ENCODE measurements around the gene TECPR2. TPM values are rescaled to one million over a fixed set of nuclear protein-coding genes. Genes with fewer than 3 reads are reported as not detected.

The TECPR2 gene
- total RNA-seq, 3 donors from 2014 or later: 5.5 to 6.7 (median 5.6) TPM

DNA sequence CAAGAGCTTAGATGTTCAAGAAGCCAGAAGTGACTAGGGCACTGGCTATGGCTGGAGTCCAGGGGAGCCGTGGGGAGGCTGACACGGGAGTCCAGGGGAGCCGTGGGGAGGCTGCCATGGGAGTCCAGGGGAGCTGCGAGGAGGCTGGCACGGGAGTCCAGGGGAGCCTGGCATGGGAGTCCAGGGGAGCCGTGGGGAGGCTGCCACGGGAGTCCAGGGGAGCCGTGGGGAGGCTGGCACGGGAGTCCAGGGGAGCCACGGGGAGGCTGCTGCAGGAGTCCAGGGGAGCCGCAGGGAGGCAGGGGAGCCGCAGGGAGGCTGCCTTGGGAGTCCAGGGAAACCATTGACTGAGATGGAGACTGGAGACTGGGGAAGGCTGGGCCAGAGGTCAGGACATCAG is 54.9 kb downstream of the TECPR2 start:
- ATAC-seq: no peak
- no peak for DNase-seq
- H3K4me1 Mint-ChIP-seq (ENCODE audit: low read depth): no peaks in the 10 kb centered on the region
- no peaks in the 10 kb centered on the region for H3K9me3 Mint-ChIP-seq
- peaks cover 16% of the 10 kb centered on the region for H3K36me3 Mint-ChIP-seq (ENCODE audit: insufficient read depth)
- no peak overlapping the region for H3K4me3 Mint-ChIP-seq
- H3K27me3 Mint-ChIP-seq (ENCODE audit: low read depth): no peaks in the 10 kb centered on the region

DNA sequence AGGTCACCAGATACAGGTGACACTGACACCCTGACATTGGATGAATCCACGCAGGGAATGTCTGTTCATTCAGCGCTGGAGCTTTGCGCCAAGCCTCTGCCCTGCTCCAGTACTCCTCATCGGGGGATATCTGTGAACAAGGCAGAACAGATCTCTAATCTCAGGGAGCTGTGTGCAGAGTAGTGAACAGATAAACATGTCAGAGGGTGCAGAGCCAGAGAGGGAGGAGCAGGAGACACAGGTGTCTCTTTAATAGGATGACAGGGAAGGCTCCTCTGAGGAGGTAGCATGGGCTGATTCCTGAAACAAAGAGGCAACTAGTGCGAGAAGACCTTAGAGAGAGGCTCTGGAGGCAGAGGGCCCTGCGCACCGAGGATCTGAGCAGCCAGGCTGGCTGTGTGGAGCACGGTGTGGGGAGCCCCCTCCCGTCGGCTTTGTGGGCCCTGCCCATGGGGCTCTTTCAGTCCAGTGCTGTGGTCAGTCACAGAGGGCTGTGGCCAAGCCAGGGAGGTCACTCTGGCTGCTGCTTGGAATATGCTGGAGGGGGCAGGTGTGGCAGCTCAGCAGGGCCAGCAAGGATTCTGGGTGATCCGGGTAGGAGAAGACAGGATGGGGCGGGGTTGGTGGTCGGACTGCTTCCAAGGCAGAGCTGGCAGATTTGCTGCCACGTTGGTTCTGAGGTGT is 55.6 kb downstream of the TECPR2 start:
- Mint-ChIP-seq H3K4me3 (no peak overlapping the region), H3K9me3 (no peaks in the 10 kb centered on the region), H3K27me3 (ENCODE audit: low read depth) (no peaks in the 10 kb centered on the region), H3K4me1 (ENCODE audit: low read depth) (no peaks in the 10 kb centered on the region), H3K36me3 (ENCODE audit: insufficient read depth) (peaks cover 16% of the 10 kb centered on the region)
- no peak for ATAC-seq
- DNase-seq: no peak

DNA sequence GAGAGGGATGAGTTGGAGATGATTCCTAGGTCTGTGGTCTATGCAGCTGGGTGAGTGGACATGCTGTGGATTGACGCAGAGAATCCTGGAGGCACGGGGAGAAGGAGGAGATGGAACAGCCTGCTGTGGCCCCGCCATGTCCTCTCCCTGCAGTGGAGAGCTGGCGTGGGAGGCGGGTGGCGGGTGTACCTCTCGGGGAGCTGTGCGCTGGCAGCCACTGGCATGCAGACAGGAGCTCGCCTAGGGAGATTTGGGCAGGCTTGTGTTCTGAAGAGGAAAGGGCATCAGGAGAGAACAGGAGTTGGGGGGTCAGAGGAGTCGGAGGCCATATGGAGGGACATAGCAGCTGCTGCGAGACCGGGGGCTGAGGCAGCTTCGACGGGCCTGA is 56.1 kb downstream of the TECPR2 start:
- no peaks in the 10 kb centered on the region for H3K4me1 Mint-ChIP-seq (ENCODE audit: low read depth)
- H3K27me3 Mint-ChIP-seq (ENCODE audit: low read depth): no peaks in the 10 kb centered on the region
- no peak overlapping the region for H3K4me3 Mint-ChIP-seq
- peaks cover 16% of the 10 kb centered on the region for H3K36me3 Mint-ChIP-seq (ENCODE audit: insufficient read depth)
- no peak for ATAC-seq
- no peak for DNase-seq
- H3K9me3 Mint-ChIP-seq: no peaks in the 10 kb centered on the region

DNA sequence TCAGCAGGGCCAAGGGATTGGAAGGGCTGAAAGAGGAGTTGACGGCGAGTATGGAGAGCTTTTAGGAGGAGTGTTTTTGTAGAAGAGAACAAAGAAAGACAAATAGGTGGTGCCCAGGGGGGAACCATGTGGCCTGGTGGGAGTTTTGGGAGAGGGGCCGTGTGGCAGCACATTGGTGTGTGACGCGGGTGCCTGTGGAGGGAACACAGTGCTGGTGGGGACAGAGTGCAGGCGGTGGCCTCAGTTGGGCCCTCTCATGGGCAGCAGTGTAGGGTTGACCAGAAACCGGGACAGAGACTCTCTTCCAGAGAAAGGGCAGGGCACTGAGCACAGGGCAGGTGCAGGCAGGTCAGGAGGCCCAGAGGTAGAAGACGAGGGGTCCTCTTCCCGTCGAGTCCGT is 56.5 kb downstream of the TECPR2 start:
- Mint-ChIP-seq H3K9me3 (no peaks in the 10 kb centered on the region), H3K27me3 (ENCODE audit: low read depth) (no peaks in the 10 kb centered on the region), H3K4me1 (ENCODE audit: low read depth) (no peaks in the 10 kb centered on the region), H3K4me3 (no peak overlapping the region), H3K36me3 (ENCODE audit: insufficient read depth) (peaks cover 16% of the 10 kb centered on the region)
- ATAC-seq (no peak), DNase-seq (no peak)

DNA sequence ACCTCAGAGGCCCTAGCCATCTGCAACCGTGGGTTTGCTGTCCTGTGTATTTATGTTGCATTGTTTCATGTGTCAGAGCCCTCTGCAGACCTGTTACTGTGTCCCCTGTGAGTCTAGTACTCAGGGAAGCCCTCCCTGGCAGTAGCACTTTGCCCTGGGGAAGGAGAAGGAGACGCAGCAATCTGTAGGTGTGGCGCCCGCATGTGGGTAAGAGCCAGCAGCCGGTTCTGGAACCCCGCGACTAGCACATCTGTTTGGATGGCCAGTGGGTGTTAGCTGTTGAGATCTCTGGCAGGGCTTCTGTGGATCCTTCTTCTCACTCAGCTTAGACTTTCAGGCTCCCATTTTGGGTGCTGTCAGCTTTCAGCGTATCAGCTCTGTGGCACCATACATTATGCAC is 57.0 kb downstream of the TECPR2 start:
- Mint-ChIP-seq H3K9me3 (no peaks in the 10 kb centered on the region), H3K36me3 (ENCODE audit: insufficient read depth) (peaks cover 16% of the 10 kb centered on the region), H3K4me1 (ENCODE audit: low read depth) (no peaks in the 10 kb centered on the region), H3K4me3 (no peak overlapping the region), H3K27me3 (ENCODE audit: low read depth) (no peaks in the 10 kb centered on the region)
- ATAC-seq (no peak), DNase-seq (no peak)

DNA sequence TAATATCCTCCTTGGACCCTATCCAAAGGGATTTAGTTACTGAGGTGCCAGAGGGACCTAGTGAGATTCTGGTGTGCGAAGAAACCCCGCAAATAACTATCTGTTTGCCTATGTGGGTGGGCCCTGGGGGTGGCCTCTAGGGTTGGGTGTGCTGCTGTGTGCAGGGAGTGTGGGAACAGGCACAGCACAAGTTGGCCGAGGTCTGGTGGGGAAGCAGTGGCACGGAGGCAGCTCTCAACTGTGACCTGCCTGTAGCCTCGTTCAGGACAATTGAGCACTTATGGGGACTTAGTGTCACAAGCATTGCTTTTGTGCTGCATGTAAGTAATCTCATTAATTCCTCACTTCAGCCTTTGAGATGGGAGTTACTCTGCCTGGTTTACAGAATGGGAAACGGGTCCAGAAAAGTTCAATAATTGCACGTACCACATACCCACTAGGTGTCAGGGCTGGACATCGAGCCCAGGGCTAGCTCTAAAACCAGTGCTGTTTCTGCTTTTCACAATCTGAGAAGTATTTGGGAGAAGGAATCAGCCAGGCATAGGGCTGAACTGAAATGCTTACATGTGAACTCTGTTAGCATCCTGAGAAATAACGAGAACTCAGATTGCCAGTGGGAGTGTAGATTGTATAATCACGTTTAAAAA is 58.8 kb downstream of the TECPR2 start:
- Mint-ChIP-seq H3K4me3 (no peak overlapping the region), H3K9me3 (no peaks in the 10 kb centered on the region), H3K4me1 (ENCODE audit: low read depth) (no peaks in the 10 kb centered on the region), H3K36me3 (ENCODE audit: insufficient read depth) (peaks cover 10% of the 10 kb centered on the region), H3K27me3 (ENCODE audit: low read depth) (no peaks in the 10 kb centered on the region)
- no peak for ATAC-seq
- DNase-seq: no peak

DNA sequence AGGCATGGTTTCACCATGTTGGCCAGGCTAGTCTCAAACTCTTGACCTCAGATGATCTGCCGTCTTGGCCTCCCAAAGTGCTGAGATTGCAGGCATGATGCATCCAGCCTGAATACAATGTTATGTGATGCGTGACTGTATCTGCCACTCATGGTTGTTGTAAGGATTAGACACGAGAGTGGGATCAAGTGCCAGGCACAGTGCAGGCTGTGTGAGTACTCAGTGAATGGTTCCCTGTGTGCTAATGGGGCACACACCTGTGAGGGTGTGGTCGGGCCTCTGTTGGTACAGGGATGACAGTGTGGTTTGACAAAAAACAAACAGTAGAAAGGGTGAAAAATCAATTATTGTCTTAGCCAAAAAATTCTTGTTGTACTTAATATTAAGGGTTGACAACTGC is 61.8 kb downstream of the TECPR2 start:
- no peaks in the 10 kb centered on the region for H3K27me3 Mint-ChIP-seq (ENCODE audit: low read depth)
- DNase-seq (no peak), ATAC-seq (no peak)
- no peak overlapping the region for H3K4me3 Mint-ChIP-seq
- H3K9me3 Mint-ChIP-seq: no peaks in the 10 kb centered on the region
- no peaks in the 10 kb centered on the region for H3K4me1 Mint-ChIP-seq (ENCODE audit: low read depth)
- peaks cover 14% of the 10 kb centered on the region for H3K36me3 Mint-ChIP-seq (ENCODE audit: insufficient read depth)

DNA sequence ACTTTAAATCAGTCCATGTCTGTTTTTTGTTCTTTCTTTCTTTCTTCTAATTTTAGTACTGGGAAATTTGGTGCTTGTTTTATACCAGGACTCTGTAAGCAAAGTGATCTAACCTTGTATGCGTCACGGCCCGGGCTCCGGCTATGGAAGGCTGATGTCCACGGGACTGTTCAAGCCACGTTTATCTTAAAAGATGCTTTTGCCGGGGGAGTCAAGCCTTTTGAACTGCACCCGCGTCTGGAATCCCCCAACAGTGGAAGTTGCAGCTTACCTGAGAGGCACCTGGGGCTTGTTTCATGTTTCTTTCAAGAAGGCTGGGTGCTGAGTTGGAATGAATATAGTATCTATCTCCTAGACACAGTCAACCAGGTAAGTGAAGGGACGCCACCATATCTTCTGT is 62.2 kb downstream of the TECPR2 start:
- no peak for DNase-seq
- no peak for ATAC-seq
- H3K36me3 Mint-ChIP-seq (ENCODE audit: insufficient read depth): peaks cover 14% of the 10 kb centered on the region
- no peaks in the 10 kb centered on the region for H3K9me3 Mint-ChIP-seq
- no peaks in the 10 kb centered on the region for H3K27me3 Mint-ChIP-seq (ENCODE audit: low read depth)
- H3K4me3 Mint-ChIP-seq: no peak overlapping the region
- H3K4me1 Mint-ChIP-seq (ENCODE audit: low read depth): no peaks in the 10 kb centered on the region

DNA sequence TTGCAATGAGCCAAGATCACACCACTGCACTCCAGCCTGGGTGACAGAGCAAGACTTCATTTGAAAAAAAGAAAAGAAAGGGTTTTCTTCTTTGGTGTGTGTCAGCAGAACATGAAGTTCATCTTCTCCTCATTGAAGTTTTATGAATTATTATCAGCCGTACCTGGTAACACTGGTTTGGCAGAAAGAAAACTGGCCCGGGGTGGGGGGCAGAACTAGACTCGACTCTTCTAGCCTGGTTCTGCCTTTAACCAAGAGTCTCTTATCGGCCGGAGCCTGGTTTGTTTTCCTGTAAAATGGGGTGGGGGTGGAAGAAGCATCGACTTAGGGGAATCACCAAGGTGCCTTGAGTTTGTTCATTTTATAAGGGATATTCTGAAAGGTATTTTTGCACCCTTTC is 64.1 kb downstream of the TECPR2 start:
- no peaks in the 10 kb centered on the region for H3K27me3 Mint-ChIP-seq (ENCODE audit: low read depth)
- no peak for DNase-seq
- no peak for ATAC-seq
- no peak overlapping the region for H3K4me3 Mint-ChIP-seq
- H3K36me3 Mint-ChIP-seq (ENCODE audit: insufficient read depth): peaks cover 16% of the 10 kb centered on the region
- H3K9me3 Mint-ChIP-seq: no peaks in the 10 kb centered on the region
- H3K4me1 Mint-ChIP-seq (ENCODE audit: low read depth): no peaks in the 10 kb centered on the region

DNA sequence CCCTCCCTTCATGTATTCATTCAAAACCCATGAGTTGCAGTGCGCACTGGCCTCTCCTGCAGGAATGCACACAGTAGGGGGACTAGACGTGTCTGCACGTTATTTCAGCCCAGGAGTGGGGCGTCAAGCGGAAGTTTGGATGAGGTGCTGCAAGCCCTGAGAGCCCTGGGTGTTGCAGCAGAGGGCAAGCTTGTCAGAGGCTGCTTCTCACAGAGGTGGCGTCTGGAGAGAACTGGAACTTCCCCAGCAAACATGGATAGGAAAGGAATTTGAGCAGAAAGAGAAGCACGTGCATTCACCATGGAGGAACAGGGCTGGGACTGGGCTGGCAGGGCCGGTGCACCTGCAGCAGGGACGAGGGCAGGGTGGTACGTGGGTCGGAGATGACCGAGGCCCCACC is 64.9 kb downstream of the TECPR2 start:
- DNase-seq (no peak), ATAC-seq (no peak)
- Mint-ChIP-seq H3K9me3 (no peaks in the 10 kb centered on the region), H3K4me3 (no peak overlapping the region), H3K36me3 (ENCODE audit: insufficient read depth) (peaks cover 18% of the 10 kb centered on the region), H3K4me1 (ENCODE audit: low read depth) (no peaks in the 10 kb centered on the region), H3K27me3 (ENCODE audit: low read depth) (no peaks in the 10 kb centered on the region)

DNA sequence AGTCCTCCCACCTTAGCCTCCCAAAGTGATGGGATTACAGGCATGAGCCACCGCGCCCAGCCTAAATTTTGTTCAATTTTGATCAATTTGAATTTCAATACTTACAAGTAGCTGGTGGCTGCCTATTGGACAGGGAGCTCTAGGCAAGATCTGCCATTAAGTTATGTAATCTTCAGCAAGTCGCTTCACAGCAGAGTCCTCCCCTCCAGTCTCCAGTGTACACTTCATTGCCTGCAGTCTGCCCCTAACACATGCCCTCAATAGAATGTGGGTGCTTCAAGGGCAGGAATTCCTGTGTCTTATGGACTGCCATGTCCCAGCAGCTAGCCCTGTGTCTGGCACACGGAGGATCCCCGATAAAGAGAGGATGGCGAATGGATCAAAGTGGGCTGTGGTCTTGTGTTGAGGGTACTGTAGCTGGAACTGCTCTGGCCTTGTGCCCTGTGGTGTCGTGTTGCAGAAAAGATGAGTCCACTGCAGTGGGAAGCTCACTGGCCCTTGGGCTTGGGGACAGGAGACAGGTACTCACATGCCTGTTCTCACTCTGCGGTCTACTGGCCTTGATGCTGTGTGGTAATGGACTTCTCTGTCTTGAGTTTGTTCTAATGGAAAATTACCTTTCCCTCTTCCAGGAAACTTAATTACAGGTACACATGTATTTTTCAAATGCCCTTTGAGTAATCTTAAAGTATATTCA is 67.6 kb downstream of the TECPR2 start:
- DNase-seq (no peak), ATAC-seq (no peak)
- H3K9me3 Mint-ChIP-seq: no peaks in the 10 kb centered on the region
- H3K27me3 Mint-ChIP-seq (ENCODE audit: low read depth): no peaks in the 10 kb centered on the region
- peaks cover 19% of the 10 kb centered on the region for H3K36me3 Mint-ChIP-seq (ENCODE audit: insufficient read depth)
- H3K4me1 Mint-ChIP-seq (ENCODE audit: low read depth): no peaks in the 10 kb centered on the region
- H3K4me3 Mint-ChIP-seq: no peak overlapping the region

DNA sequence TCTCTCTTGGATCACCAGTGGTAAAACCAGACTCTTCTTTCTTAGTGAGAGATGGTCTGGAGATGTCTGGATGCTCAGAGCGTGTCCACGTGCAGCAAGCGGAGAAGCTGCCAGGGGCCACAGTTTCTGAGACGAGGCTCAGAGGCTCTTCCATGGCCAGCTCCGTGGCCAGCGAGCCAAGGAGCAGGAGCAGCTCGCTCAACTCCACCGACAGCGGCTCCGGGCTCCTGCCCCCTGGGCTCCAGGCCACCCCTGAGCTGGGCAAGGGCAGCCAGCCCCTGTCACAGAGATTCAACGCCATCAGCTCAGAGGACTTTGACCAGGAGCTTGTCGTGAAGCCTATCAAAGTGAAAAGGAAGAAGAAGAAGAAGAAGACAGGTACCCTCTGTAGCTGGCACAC is 69.0 kb downstream of the TECPR2 start:
- no peaks in the 10 kb centered on the region for H3K27me3 Mint-ChIP-seq (ENCODE audit: low read depth)
- H3K4me3 Mint-ChIP-seq: no peak overlapping the region

DNA sequence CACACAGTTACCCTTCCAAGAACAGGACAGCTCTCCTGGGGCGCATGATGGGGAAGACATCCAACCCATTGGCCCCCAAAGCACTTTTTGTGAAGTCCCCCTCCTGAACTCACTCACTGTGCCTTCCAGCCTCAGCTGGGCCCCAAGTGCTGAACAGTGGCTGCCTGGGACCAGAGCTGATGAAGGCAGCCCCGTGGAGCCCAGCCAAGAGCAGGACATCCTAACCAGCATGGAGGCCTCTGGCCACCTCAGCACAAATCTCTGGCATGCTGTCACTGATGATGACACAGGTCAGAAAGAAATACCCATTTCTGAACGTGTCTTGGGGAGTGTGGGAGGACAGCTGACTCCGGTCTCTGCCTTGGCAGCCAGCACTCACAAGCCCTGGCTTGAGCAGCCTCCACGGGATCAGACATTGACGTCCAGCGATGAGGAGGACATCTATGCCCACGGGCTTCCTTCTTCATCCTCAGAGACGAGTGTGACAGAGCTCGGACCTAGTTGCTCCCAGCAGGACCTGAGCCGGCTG is 72.0 kb downstream of the TECPR2 start:
- ATAC-seq (no peak), DNase-seq (no peak)
- no peak overlapping the region for H3K4me3 Mint-ChIP-seq
- H3K4me1 Mint-ChIP-seq (ENCODE audit: low read depth): peaks cover 3% of the 10 kb centered on the region
- H3K27me3 Mint-ChIP-seq (ENCODE audit: low read depth): peaks cover 3% of the 10 kb centered on the region
- H3K9me3 Mint-ChIP-seq: no peaks in the 10 kb centered on the region
- peaks cover 10% of the 10 kb centered on the region for H3K36me3 Mint-ChIP-seq (ENCODE audit: insufficient read depth)

More for the DNA sequence above, 69.0 kb downstream of the TECPR2 start:
- DNase-seq (no peak), ATAC-seq (no peak)
- Mint-ChIP-seq H3K4me1 (ENCODE audit: low read depth) (no peaks in the 10 kb centered on the region), H3K36me3 (ENCODE audit: insufficient read depth) (peaks cover 19% of the 10 kb centered on the region), H3K9me3 (no peaks in the 10 kb centered on the region)

DNA sequence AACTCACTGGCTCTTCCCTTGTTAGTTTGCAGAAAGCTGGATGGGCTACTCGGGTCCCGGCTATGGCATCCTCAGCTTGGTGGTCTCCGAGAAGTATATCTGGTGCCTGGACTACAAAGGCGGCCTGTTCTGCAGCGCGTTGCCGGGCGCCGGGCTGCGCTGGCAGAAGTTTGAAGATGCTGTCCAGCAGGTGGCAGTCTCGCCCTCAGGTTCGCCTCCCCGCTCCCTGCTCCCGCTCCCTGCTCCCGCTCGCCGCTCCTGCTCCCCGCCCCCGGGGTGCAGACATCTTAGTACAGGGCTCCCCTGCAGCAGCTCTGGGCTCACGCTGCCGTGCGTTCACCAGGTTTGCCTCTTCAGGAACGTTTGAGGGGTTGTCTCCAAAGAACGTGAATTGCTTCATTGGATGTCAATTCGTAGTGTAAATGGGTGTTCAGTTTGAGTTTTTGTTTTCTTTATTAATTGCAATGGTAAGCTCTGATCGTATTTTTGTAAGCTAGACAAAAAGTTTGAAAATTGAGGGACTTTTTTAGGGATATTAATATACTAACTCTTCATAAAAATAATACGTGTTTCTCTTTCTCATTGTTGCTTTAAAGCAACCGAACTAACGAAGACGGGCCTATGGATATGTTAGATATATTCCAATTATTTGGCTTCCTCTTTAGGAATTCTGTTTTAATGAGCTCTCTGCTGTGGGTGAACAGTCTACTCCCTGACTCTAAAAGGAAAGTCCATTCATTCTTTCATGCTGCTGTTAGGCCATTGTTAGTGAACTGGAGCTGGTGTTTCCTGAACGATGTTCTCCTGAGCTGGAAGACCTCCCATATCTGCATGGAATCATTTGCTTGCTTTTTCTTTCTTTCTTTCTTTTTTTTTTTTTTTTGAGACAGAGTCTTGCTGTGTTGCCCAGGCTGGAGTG is 75.5 kb downstream of the TECPR2 start:
- peaks cover 16% of the 10 kb centered on the region for H3K36me3 Mint-ChIP-seq (ENCODE audit: insufficient read depth)
- DNase-seq (peak; percentile 53), ATAC-seq (peak; percentile 76 to 85)
- H3K4me1 Mint-ChIP-seq (ENCODE audit: low read depth): peaks cover 3% of the 10 kb centered on the region
- no peak overlapping the region for H3K4me3 Mint-ChIP-seq
- no peaks in the 10 kb centered on the region for H3K9me3 Mint-ChIP-seq
- H3K27me3 Mint-ChIP-seq (ENCODE audit: low read depth): peaks cover 3% of the 10 kb centered on the region
